MCF 10A (cell line): Measurements from ENCODE around the gene ACTG2. TPM values are rescaled to one million over a fixed set of nuclear protein-coding genes. Genes with fewer than 3 reads are reported as not detected.
"Not testable (repeated sequence)": the region's sequence is repeated elsewhere in the genome, so short reads cannot be mapped to it uniquely, and the experiment has no call there.

ENCODE experiments used
- BruUV-seq: library from RNA; stranded (reverse); fragments of 400-500 nt; replicated peaks from 2 replicates; lab custom pipeline; 2021; lab: Mats Ljungman, UMichigan
- CTCF ChIA-PET: fragments of 300-600 bp; sonication (Branson Sonifier 250); formaldehyde crosslinking; extraction: SDS; loops from one replicate; lab custom pipeline; 2021; ENCODE audit warnings: antibody characterized with exemption, inconsistent platforms; lab: Yijun Ruan, JAX
- POLR2A ChIA-PET: fragments of 300-600, 350-650 bp; sonication (Branson Sonifier 250); formaldehyde crosslinking; extraction: SDS; loops from one replicate; lab custom pipeline; 2020; ENCODE audit warnings: antibody characterized with exemption, inconsistent platforms; lab: Yijun Ruan, JAX
- DNase-seq: peaks from one replicate; pipeline ENCODE4 v3.0.0-alpha.2; 2018; ENCODE audit not compliant: unreplicated experiment
- H3K27ac Mint-ChIP-seq: one replicate; pipeline ENCODE4 v1.8.0; 2022; ENCODE audit warnings: mild to moderate bottlenecking, low read depth, mixed read lengths; ENCODE audit not compliant: unreplicated experiment
- H3K27me3 Mint-ChIP-seq: one replicate; pipeline ENCODE4 v1.8.0; 2022; ENCODE audit warnings: mixed read lengths; ENCODE audit not compliant: insufficient read depth, unreplicated experiment
- H3K36me3 Mint-ChIP-seq: one replicate; pipeline ENCODE4 v1.8.0; 2022; ENCODE audit warnings: mild to moderate bottlenecking, moderate library complexity, mixed read lengths; ENCODE audit not compliant: insufficient read depth, unreplicated experiment
- H3K4me1 Mint-ChIP-seq: one replicate; pipeline ENCODE4 v1.8.0; 2022; ENCODE audit warnings: mixed read lengths; ENCODE audit not compliant: insufficient read depth, unreplicated experiment
- H3K4me3 Mint-ChIP-seq: one replicate; pipeline ENCODE4 v1.8.0; 2022; ENCODE audit warnings: mild to moderate bottlenecking, moderate library complexity, mixed read lengths; ENCODE audit not compliant: unreplicated experiment
- H3K9me3 Mint-ChIP-seq: one replicate; pipeline ENCODE4 v1.8.0; 2022; ENCODE audit warnings: mixed read lengths; ENCODE audit not compliant: unreplicated experiment
- CTCF ChIP-seq: fragments of 200-600 bp; IDR thresholded peaks from one replicate; pipeline ENCODE4 v1.8.0; 2022; ENCODE audit warnings: antibody characterized with exemption, mild to moderate bottlenecking; ENCODE audit not compliant: unreplicated experiment
- intact Hi-C: fragments of 100-400 bp; cut with micrococcal nuclease; formaldehyde crosslinking; loops from 2 replicates; pipeline ENCODE4 v1.14.1; 2022
- total RNA-seq: library from RNA; stranded (reverse); gene quantifications from 2 replicates; pipeline ENCODE4 v1.2.3, GENCODE V29; 2022

The ACTG2 gene
- total RNA-seq, 1 experiment from 2014 or later: not detected

GRCh38 chr2:73885406-73885805 is 7.4 kb upstream of the ACTG2 start:
- CTCF ChIA-PET: no interaction called here
- no peaks in the 10 kb centered on the region for H3K27me3 Mint-ChIP-seq

DNA sequence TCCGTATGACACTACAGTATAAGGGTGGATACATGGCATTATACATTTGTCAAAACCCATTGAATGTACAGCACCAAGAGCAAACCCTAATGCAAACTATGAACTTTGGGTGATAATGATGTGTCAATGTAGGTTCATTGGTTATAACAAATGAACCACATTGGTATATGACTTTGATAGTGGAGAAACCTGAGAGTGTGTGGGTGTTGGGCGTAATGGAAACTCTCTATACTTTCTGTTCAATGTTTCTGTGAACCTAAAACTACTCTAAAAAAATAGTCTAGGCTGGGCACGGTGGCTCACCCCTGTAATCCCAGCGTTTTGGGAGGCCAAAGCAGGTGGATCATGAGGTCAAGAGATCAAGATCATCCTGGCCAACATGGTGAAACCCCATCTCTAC is 6.5 kb upstream of the ACTG2 start:
- H3K36me3 Mint-ChIP-seq: no peaks in the 10 kb centered on the region
- DNase-seq: no peak

More at GRCh38 chr2:73885406-73885805, 7.4 kb upstream of the ACTG2 start:
- no peak for TF ChIP-seq CTCF
- POLR2A ChIA-PET: no interaction called here
- intact Hi-C loops: no loop called here
- DNase-seq: no peak
- no peak overlapping the region for H3K4me3 Mint-ChIP-seq
- no peak overlapping the region for H3K27ac Mint-ChIP-seq
- no peaks in the 10 kb centered on the region for H3K9me3 Mint-ChIP-seq
- H3K4me1 Mint-ChIP-seq: no peaks in the 10 kb centered on the region
- no peaks in the 10 kb centered on the region for H3K36me3 Mint-ChIP-seq
- no TSS peak for BruUV-seq

GRCh38 chr2:73887596-73888353 is 5.0 kb upstream of the ACTG2 start:
- H3K27me3 Mint-ChIP-seq, BruUV-seq, H3K4me3 Mint-ChIP-seq, H3K36me3 Mint-ChIP-seq, H3K4me1 Mint-ChIP-seq, H3K9me3 Mint-ChIP-seq, intact Hi-C loops, H3K27ac Mint-ChIP-seq: not testable (repeated sequence)
- ChIA-PET CTCF (interaction anchor here (0.7 kb wide), 1 partner anchor 28 kb away, joined by 3 read pairs; no protein-coding TSS in a partner anchor), POLR2A (interaction anchor here (0.6 to 1.3 kb wide), 2 partner anchors 17 to 24 kb away, joined by 3 to 4 read pairs; no protein-coding TSS in a partner anchor)
- peak; percentile 34 for DNase-seq

More for the DNA sequence above, 6.5 kb upstream of the ACTG2 start:
- intact Hi-C loops: no loop called here
- Mint-ChIP-seq H3K27ac (no peak overlapping the region), H3K9me3 (no peaks in the 10 kb centered on the region), H3K4me3 (no peak overlapping the region), H3K27me3 (no peaks in the 10 kb centered on the region), H3K4me1 (no peaks in the 10 kb centered on the region)
- no peak for TF ChIP-seq CTCF
- ChIA-PET CTCF (no interaction called here), POLR2A (no interaction called here)
- BruUV-seq: no TSS peak

DNA sequence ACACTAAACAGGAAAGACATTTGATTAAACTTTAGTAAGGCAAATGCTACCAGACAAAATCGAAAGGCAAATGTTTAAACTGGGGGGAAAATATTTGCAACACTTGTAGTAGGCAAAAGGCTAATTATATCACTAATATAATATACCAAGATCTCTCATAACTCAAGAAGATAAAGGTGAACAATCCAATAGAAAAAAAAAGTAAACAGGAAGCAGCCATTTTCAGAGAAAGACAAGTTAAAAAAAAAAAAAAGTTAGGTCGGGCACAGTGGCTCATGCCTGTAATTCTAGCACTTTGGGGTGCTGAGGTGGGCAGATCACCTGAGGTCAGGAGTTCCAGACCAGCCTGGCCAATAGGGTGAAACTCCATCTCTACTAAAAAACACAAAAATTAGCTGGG is 4.4 kb upstream of the ACTG2 start:
- CTCF ChIA-PET: no interaction called here

More for the DNA sequence above, 4.4 kb upstream of the ACTG2 start:
- no peaks in the 10 kb centered on the region for H3K9me3 Mint-ChIP-seq
- no peak for DNase-seq
- no peaks in the 10 kb centered on the region for H3K36me3 Mint-ChIP-seq
- no peak overlapping the region for H3K4me3 Mint-ChIP-seq
- intact Hi-C loops: no loop called here
- no TSS peak for BruUV-seq
- no peaks in the 10 kb centered on the region for H3K27me3 Mint-ChIP-seq
- TF ChIP-seq CTCF: no peak
- H3K4me1 Mint-ChIP-seq: no peaks in the 10 kb centered on the region
- no peak overlapping the region for H3K27ac Mint-ChIP-seq
- POLR2A ChIA-PET: interaction anchor here (0.7 to 1.3 kb wide), 2 partner anchors 17 to 107 kb away, joined by 3 to 4 read pairs; no protein-coding TSS in a partner anchor
